GM12865 (cell line): ENCODE data around the gene RANBP10.

ENCODE experiments used
- DNase-seq: peaks from one replicate; pipeline ENCODE4 v3.0.0; 2010; ENCODE audit warnings: low read depth
- H3K4me3 ChIP-seq: 2 replicates; pipeline ENCODE4 v1.5.1; 2011; ENCODE audit warnings: mild to moderate bottlenecking, low read depth, low read length, control low read depth
- TF ChIP-seq, protein P1 (sequence below): IDR thresholded peaks from 2 replicates; pipeline ENCODE4 v1.5.1; 2011; ENCODE audit warnings: low read length, control low read depth, low read depth, inconsistent platforms; ENCODE audit not compliant: insufficient read depth; ENCODE audit errors: missing control alignments

Gene RANBP10

GRCh38 chr16:67707790-67708189 lies 98.6 kb downstream of the RANBP10 start:
- no peak for DNase-seq
- TF ChIP-seq, protein P1, sequence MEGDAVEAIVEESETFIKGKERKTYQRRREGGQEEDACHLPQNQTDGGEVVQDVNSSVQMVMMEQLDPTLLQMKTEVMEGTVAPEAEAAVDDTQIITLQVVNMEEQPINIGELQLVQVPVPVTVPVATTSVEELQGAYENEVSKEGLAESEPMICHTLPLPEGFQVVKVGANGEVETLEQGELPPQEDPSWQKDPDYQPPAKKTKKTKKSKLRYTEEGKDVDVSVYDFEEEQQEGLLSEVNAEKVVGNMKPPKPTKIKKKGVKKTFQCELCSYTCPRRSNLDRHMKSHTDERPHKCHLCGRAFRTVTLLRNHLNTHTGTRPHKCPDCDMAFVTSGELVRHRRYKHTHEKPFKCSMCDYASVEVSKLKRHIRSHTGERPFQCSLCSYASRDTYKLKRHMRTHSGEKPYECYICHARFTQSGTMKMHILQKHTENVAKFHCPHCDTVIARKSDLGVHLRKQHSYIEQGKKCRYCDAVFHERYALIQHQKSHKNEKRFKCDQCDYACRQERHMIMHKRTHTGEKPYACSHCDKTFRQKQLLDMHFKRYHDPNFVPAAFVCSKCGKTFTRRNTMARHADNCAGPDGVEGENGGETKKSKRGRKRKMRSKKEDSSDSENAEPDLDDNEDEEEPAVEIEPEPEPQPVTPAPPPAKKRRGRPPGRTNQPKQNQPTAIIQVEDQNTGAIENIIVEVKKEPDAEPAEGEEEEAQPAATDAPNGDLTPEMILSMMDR: no peak
- no peak overlapping the region for H3K4me3 ChIP-seq

DNA sequence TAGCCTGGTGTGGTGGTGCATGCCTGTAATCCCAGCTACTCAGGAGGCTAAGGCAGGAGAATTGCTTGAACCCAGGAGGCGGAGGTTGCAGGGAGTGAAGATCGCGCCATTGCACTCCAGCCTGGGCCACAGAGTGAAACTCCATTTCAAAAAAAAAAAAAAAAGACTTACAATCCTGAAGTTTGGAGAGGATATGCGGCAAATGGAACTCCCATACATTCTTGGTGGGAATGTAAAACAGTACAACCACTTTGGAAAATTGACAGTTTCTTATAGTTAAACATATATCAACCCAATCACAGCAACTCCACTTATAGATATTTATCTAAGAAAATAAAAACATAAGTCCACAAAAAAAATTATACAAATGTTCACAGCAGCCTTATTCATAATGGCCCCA lies 99.2 kb downstream of the RANBP10 start:
- no peak overlapping the region for H3K4me3 ChIP-seq
- no peak for DNase-seq
- TF ChIP-seq, protein P1: no peak

DNA sequence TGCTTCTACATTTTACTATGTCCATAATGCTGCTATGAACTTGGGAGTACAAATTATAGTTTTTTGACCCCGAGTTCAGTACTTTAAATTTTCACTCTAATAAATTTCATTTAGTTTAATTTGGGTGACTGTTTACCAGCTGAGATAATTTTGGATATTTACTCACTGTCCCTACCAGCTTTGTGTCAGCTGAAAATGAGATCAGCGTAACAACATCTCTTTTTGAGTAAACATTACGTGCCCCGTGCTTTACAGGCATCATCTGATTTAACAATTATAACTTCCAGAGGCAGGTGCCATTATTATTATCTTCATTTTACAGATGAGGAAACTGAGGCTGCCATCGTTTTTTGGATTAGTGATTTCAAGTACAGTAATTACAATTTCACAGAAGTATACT lies 102.2 kb downstream of the RANBP10 start:
- no peak overlapping the region for H3K4me3 ChIP-seq
- DNase-seq: no peak
- TF ChIP-seq, protein P1: no peak

DNA sequence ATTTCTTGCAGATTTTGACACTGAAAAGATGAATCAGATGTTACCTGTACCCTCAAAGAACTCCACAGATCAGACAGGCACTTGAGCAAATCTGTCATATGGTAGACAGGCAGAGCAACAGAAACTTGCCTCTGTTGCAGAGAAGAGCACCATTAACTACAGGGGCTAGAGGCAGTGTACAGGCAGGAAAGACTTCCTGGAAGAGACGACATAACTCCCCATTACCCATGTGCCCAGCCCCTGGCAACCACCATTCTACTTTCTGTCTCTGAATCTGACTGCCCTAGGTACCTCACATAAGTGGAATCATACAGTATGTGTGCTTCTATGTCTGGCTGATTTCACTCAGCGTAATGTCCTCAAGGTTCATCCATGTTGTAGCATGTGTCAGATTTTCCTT lies 102.7 kb downstream of the RANBP10 start:
- DNase-seq: no peak
- TF ChIP-seq, protein P1: no peak
- H3K4me3 ChIP-seq: no peak overlapping the region

- H3K4me3 ChIP-seq: no peak overlapping the region
- TF ChIP-seq, protein P1: no peak
- DNase-seq: no peak
Observed at GRCh38 chr16:67702130-67702529, 104.2 kb downstream of the RANBP10 start.

GRCh38 chr16:67701420-67701819 lies 104.9 kb downstream of the RANBP10 start:
- no peak for DNase-seq
- TF ChIP-seq, protein P1: no peak
- H3K4me3 ChIP-seq: no peak overlapping the region

- DNase-seq: no peak
- TF ChIP-seq, protein P1: no peak
- H3K4me3 ChIP-seq: no peak overlapping the region
Observed at GRCh38 chr16:67699265-67699664, 107.1 kb downstream of the RANBP10 start.
